Suppressor macrophage (primary cell): ENCODE results near the gene RAB12.
A peak's percentile ranks its signal among the peaks of the same experiment; 100 is the strongest.
"Not testable (repeated sequence)": the region's sequence is repeated elsewhere in the genome, so short reads cannot be mapped to it uniquely, and the experiment has no call there.

Experiments
- DNase-seq, 4 experiments: peaks; one replicate each; pipeline ENCODE4 v3.0.0-alpha.2; 2020 to 2022

RAB12 gene

DNA sequence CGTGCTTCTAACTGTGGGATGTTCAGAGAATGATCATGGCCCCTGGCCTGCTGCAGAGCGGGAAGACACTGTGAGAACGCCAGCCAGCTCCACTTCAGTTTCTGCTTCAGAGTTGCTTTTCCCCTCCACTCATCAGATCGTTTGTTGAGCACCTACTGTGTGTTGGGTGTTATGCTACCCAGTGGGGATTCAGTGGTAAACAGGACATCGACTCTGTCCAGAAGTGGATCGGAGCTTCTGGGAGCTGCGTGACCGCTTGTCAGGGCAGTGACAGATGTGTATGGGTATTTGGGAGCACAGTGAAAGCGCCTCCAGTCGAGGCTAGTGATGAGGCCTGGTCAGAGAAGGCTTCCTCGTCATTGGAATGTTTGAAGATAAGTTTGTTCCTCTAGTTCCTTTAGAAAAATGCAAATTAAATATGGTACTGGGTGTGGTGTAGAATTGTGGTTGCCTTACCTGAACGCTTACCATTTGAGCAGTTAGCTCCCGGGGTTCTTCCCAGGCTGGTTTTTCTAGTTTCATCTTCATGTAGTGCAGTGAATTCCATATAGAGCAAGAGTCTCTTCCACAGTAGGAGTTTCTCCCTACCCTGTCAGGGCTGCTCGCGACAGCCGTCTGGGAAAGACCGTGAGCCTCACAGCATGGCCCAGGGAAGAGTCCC is 2.8 kb downstream of the RAB12 start:
- DNase-seq: no peak

DNA sequence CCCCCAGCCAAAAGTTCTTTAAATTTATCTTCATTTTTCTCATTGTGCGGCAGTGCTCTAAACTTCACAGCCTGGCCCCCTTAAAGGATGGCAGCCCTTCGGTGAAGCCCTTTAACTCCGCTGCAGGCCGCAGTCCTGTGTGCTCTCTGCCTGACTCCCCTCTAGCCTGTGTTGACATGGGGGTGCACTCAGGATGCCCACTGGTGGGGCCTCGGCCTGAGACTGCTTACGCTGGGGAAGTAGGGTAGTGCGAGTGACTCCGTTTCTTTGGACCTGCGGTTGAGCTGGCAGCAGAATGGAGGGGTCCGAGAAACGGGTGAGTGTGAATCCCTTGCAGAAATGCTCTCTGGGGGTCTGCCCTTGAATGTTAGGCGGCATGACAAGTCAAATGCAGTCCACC is 5.6 kb downstream of the RAB12 start:
- DNase-seq: no peak

DNA sequence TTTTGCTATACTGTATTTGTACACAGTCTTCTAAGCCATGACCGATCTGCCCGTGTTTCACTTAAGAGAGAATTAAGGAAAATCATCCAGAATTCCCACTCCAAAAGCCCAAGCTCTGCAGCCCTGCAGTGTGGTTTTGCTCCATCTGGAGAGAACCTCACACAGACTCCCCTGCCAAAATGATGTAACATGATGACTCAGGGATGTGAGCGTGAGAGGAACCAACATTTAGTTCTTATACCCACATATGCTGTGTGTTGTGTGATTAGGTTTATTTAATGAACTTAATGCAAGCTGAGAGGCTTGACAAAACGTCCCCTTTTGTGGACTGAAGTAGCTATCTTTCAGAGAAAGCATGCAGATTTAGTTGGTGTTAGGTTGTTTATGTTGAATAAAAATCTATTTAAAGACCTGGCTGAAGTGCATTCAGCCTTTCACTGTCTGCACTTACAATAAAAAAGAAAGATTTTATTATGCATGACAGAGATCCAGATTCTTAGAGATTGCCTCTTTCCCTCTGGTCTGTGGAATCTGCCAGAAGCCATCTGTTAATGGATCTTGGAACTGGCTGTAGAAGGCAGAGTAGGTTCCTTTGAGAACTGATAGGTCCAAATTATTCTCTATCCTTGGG is 6.3 kb downstream of the RAB12 start:
- peak; percentile 67 to 83 (median 75) for DNase-seq

DNA sequence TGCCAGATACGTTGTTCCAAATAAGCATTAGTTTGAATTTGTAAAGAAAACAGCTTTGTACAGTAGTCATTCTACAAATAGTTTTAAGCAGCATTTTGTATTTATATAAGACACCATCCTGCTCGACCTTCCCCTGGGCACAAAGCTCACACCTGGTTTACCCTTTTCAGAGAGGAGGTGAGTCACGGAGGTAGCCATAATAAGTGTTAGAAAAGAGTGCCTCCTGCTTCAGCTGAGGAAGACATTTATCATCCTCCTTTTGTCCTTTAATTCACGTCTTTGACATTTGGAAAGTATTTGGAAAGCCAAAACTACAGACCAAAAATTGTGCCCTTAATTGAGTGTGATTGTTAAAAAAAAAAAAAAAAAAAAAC is 6.8 kb downstream of the RAB12 start:
- no peak for DNase-seq

- DNase-seq: no peak
Observed at GRCh38 chr18:8617907-8618306, 8.7 kb downstream of the RAB12 start.

DNA sequence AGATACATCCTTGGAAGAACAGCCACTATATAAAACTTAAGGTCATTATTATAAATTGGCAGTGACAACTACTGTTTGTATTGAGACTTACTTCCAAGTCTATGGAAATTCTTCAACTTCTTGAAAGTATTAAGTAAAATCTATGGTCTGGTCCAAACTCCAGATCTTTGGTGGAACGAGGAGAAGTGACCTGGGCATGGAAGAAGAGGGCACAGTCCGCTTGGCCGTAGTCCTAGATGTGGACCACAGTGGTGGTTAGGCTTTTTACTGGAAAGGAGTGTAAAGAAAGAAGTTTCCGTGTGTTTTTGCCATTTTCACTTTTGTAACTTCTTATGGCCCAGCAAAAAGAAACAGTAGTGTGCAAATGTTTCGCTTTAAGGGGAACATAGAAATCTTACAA is 9.8 kb downstream of the RAB12 start:
- DNase-seq: no peak

DNA sequence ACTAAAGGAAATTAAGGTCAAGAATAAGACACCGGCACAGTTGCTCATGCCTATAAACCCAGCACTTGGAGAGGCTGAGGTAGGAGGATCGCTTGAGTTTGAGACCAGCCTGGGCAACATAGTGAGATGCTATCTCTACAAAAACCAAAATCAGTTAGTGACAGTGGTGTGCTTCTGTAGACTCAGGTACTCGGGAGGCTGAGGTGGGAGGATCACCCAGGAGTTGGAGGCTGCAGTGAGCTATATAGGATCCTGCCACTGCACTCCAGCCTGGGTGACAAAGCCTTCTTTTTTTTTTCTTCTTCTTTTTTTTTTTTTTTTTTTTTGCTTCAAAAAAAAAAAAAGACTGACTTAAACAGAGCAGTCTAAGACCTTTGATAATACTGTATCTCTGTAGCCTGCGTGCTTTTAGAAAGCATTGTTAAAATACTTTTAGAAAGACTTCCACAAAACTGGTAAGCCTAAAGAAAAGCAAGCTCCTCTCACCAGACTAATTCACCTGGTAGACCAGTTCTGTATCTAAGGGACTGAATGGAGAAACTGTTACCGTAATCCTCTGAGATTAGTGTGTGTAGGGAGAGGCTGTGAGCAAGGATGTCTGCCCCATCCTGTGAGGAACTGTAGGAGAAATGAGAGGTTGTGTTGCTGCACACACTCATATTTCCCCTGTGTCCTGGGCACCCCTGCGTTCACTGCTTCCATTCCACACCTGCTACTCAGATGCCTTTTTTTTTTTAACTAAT is 10.8 kb downstream of the RAB12 start:
- DNase-seq: no peak

DNA sequence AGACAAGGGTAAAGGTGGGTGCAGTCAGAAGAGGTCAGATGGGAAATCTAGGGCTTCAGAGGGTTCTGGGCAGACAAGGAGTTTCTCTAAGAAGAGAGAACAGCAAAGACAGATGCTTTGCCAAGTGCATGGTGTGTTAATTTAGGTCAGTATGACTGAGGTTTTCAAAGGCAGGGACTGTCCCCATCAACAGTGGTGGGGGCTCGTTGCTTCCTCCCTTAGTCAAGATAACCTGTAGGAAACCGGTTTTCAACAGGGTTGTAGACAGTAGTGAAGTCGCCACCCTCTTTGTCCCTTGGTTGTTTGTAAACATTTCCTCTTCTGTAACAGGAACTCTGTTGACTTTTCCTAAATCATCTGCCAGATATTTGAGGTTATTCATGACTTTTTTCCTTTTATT is 11.6 kb downstream of the RAB12 start:
- DNase-seq: peak in 2 of 4 experiments; percentile 5 to 10

GRCh38 chr18:8622625-8623024 is 13.4 kb downstream of the RAB12 start:
- not testable (repeated sequence) for DNase-seq

DNA sequence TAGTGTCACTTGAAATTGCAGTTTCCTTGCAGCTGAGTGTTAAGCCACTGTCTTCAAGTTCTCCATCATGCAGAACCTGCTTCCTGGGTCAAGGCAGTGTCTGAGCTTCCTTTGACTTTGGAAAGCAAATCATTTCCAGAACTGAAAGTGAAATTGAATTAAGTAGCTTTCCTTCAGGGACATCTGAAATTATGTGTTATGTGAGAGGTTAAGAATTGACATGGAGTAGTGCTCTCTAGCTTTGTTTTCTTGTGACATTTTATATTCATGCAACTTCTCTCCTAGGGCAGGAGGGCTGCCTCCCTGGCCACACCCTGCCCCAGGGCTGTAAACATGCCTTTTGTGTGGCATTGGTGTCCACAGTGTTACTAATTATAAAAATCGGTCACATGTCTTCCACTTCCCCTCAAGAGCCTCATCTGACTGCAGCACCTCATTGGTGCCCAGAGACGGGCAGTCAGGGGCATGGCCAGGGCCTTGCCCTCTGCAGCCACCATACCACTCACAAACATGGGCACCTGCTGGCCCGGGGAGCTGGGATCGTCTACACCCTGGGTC is 14.4 kb downstream of the RAB12 start:
- peak; percentile 68 to 85 (median 83) for DNase-seq

DNA sequence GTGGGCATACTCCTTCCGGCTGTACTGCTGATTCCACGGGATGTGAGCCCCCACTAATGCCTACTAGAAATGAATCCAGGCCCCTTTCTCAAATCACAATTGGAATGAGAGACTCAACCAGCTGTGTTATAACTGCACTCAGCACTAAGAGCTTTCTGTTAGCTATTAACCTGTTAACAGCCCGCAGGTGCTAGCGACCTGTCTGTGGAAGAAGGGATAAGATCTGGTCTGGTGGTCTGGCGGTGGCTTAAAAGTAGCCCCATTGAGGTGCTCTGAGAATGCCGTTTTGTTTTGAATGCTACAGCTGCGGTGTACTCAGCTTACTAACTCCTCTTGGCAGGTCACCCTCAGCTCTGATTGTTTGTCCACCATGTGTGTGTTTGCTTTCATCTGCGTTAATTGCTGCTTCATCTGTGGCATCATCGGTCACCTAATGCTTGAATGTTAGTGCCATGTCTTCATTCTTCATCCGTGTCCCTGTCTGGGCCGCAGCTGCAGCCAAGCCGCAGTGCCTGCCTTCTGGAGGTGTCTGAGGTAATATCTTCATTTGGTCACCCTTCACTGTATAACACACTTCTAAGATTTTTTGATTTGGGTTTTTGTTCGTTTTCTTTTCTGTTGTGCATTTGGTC is 16.3 kb downstream of the RAB12 start:
- DNase-seq: no peak

DNA sequence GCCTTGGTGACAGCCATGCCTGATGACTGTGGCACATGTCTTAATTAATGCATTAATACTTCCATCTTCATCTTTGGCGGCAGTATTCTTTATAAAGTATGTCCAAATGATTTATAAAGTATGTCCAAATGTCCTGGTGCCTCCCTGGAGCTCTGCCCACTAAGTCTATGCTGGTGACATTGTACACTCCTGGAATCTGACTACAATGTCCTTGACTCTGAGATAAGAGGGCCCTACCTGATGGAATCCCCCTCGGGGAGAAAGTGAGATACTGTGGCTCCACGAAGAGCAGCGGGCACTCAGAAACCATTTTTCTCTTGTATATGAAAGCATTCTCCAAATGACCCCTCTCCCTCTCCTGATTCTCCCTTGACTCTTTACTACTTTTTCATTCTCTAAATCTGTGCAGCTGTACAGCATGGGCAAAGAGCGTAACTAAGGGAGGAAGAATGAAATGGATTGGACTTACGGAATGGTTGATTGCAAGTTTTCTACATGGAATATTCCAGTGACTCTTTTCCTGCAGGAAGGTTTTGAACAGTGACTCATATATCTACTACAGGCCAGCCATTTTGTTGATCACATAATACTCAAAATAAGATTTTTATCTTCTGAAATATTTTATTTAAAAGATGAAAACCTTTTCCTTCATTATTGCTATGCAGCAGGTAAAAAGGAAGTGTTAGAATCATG is 17.3 kb downstream of the RAB12 start:
- DNase-seq: no peak

GRCh38 chr18:8627107-8627472 is 17.9 kb downstream of the RAB12 start:
- no peak for DNase-seq

DNA sequence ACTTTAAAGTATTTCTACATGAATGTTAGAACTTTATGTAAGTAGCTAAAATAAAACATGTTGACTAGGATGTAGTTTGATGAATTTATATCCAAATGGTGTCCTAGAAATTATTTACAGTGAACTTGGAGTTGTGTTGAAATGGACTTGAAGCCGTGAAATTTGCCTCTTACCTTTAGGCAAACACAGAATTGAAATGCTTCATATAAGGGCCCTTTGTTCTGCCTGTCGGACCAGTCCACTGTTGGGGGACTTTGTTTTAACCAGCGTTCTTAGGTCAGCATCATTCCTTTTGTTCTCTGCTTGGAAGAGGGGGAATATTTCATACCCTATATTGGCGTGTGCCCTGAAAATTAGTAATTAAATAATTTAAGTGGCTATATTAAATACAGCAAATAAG is 18.3 kb downstream of the RAB12 start:
- no peak for DNase-seq

DNA sequence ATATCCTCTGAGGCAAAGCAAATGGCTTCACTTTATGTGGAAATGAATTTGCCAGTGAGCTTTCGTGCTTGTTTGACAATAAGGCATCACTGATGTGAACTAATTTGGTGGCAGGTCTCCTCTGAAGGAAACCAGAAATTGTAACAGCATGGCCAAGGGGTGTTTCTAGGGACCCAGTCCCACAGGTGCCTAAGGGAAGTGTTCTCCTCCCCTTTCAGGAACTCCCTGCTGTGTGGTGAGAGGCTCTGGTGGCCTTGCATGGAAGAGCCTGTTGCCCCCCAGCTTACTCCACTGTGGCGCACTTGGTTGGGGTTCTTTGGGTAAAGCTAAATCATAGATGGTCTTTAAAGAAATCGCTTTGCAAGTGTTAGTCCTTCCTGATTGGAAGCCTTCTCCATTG is 20.4 kb downstream of the RAB12 start:
- no peak for DNase-seq

DNA sequence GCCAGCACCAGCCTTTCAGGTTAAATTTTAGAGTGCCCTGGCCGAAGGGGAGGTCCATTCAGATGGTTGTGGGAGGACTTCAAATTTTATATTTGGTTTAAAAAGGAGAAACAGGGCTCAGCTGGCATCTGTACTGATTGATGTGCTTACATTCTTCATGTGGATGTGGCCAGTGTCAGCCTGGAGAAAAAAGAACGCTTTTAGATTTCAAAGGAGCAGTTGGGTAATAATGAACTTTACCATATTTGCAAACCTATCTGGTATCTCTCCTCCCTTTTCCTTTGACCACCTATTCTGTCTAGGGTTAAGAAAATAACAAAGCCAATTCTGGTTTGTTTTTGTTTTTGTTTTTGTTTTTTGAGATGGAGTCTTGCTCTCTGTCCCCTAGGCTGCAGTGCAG is 21.3 kb downstream of the RAB12 start:
- no peak for DNase-seq

- no peak for DNase-seq
Observed at GRCh38 chr18:8631265-8631664, 22.0 kb downstream of the RAB12 start.

DNA sequence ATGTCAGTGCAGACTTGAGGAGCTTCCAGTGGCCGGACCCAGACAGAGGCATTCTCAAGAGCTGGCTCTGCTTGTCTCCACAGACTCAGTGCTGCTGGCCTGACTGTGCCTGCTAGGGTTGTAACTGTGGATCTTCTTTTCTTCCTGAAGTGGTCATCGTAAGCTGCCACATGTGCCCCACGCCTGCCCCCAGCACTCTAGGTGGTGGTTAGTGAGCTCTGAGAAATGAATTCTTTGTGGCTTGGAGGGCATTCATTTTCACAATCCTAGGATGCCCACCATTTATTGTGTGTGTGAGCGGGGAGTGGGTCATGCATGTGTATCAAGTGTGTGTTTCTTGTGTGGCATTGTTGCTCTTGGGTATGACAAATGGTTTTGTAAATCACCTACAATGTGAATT is 23.1 kb downstream of the RAB12 start:
- DNase-seq: no peak

DNA sequence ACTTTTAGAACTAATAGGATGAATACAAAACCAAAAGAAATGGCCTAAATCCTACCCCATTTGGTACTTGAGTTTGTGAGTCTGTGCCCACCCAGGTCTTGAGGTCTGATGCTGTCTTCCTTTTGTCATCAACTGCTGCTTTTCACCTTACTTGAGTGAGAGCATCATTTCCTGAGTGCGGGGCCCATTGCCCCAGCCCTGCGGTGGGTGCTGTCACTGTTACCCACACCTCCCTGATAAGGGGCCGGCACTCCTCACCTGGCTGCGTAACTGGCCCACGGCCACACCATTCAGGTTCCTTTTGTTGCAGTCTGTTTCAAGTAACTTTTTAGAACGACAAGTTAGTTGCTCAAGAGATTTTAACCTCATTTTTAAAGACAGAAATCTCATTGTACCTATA is 25.3 kb downstream of the RAB12 start:
- no peak for DNase-seq

DNA sequence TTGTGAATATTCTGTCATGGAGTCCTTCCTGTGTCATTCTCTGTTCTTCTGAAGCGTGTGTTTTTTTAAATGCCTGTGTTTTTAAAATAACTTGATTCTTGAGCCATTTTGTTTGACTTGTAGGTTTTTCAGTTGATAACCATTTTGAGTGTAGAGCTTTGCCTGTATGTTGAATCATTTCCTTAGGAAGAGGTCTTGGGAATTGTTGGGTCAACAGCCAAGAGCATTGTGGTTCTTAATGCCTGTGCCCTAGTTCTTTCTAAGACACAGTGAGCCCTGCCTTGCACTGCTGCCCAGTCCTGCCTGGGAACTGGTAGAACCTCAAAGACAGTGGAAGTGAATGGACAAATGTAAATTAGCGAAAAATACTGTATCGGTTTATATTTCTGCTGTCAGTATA is 25.9 kb downstream of the RAB12 start:
- no peak for DNase-seq

- DNase-seq: no peak
Observed at GRCh38 chr18:8639762-8640161, 30.5 kb downstream of the RAB12 start.

- peak in 1 of 4 experiments; percentile 6 for DNase-seq
Observed at GRCh38 chr18:8643326-8643878, 34.2 kb downstream of the RAB12 start.
